Activated CD4-positive, alpha-beta T cell treated with anti-CD3 and anti-CD28 coated beads, Interleukin-2, Interleukin-4, amounts not matched to agents 100 ng/mL and 50 ng/mL, durations not matched to agents 16 hours and 8 hours (primary cell): ENCODE measurements around the gene NUMA1.

Experiments used
- DNase-seq: peaks from one replicate; pipeline ENCODE4 v3.0.0-alpha.2; 2020; ENCODE audit warnings: low spot score

NUMA1 gene

GRCh38 chr11:72014761-72015320 is 65.5 kb downstream of the NUMA1 start:
- DNase-seq = no peak

GRCh38 chr11:72013765-72014711 is 66.3 kb downstream of the NUMA1 start:
- DNase-seq = no peak

GRCh38 chr11:72012897-72013721 is 67.2 kb downstream of the NUMA1 start:
- DNase-seq = no peak

- DNase-seq = no peak
These were observed 68.2 kb downstream of the NUMA1 start for GRCh38 chr11:72012091-72012630.

- DNase-seq = no peak
These were observed 69.7 kb downstream of the NUMA1 start for GRCh38 chr11:72010529-72011233.

- no peak for DNase-seq
These were observed 71.2 kb downstream of the NUMA1 start for GRCh38 chr11:72009156-72009555.

- DNase-seq = no peak
These were observed 71.6 kb downstream of the NUMA1 start for GRCh38 chr11:72008728-72009127.

GRCh38 chr11:72007587-72007986 is 72.8 kb downstream of the NUMA1 start:
- no peak for DNase-seq

GRCh38 chr11:72007089-72007476 is 73.3 kb downstream of the NUMA1 start:
- DNase-seq = no peak

GRCh38 chr11:72006309-72007088 is 73.8 kb downstream of the NUMA1 start:
- no peak for DNase-seq

GRCh38 chr11:72005347-72006260 is 74.7 kb downstream of the NUMA1 start:
- no peak for DNase-seq

GRCh38 chr11:72004515-72005346 is 75.6 kb downstream of the NUMA1 start:
- no peak for DNase-seq

GRCh38 chr11:72003776-72004171 is 76.6 kb downstream of the NUMA1 start:
- DNase-seq = no peak

GRCh38 chr11:72002841-72003775 is 77.2 kb downstream of the NUMA1 start:
- DNase-seq = no peak

- DNase-seq = no peak
These were observed 78.3 kb downstream of the NUMA1 start for GRCh38 chr11:72001834-72002591.

GRCh38 chr11:72001285-72001684 is 79.1 kb downstream of the NUMA1 start:
- DNase-seq = no peak
